Measurements from ENCODE around the gene TSPAN15.

TSPAN15 gene

GRCh38 chr10:69418052-69418752 is 33.1 kb upstream of the TSPAN15 start:
- no peak for DNase-seq

GRCh38 chr10:69419096-69419743 is 32.0 kb upstream of the TSPAN15 start:
- no peak for DNase-seq

- DNase-seq: no peak
Measured at GRCh38 chr10:69419744-69420126, 31.5 kb upstream of the TSPAN15 start.

GRCh38 chr10:69421611-69422308 is 29.5 kb upstream of the TSPAN15 start:
- DNase-seq: no peak

GRCh38 chr10:69422676-69423075 is 28.6 kb upstream of the TSPAN15 start:
- DNase-seq: no peak

GRCh38 chr10:69425041-69425440 is 26.2 kb upstream of the TSPAN15 start:
- no peak for DNase-seq

GRCh38 chr10:69425511-69426298 is 25.6 kb upstream of the TSPAN15 start:
- no peak for DNase-seq

- no peak for DNase-seq
Measured at GRCh38 chr10:69426376-69426727, 24.9 kb upstream of the TSPAN15 start.

GRCh38 chr10:69428165-69428564 is 23.1 kb upstream of the TSPAN15 start:
- DNase-seq: no peak

- no peak for DNase-seq
Measured at GRCh38 chr10:69434169-69434568, 17.1 kb upstream of the TSPAN15 start.

- no peak for DNase-seq
Measured at GRCh38 chr10:69434926-69435325, 16.3 kb upstream of the TSPAN15 start.

GRCh38 chr10:69435966-69436520 is 15.2 kb upstream of the TSPAN15 start:
- no peak for DNase-seq

GRCh38 chr10:69437321-69438259 is 13.7 kb upstream of the TSPAN15 start:
- no peak for DNase-seq

- DNase-seq: no peak
Measured at GRCh38 chr10:69438536-69439349, 12.5 kb upstream of the TSPAN15 start.

GRCh38 chr10:69439350-69439739 is 11.9 kb upstream of the TSPAN15 start:
- DNase-seq: no peak

GRCh38 chr10:69439813-69440506 is 11.3 kb upstream of the TSPAN15 start:
- DNase-seq: no peak

- no peak for DNase-seq
Measured at GRCh38 chr10:69443354-69443753, 7.9 kb upstream of the TSPAN15 start.

GRCh38 chr10:69445041-69445440 is 6.2 kb upstream of the TSPAN15 start:
- no peak for DNase-seq

- DNase-seq: no peak
Measured at GRCh38 chr10:69446229-69446628, 5.0 kb upstream of the TSPAN15 start.

- DNase-seq: no peak
Measured at GRCh38 chr10:69446650-69447151, 4.6 kb upstream of the TSPAN15 start.

All from NCI-H1105 (cell line).